22Rv1 (cell line): ENCODE data around the gene LETM1.

ENCODE experiments used
- CTCF ChIP-seq: fragments of 450-650 bp; IDR thresholded peaks from 2 replicates; pipeline ENCODE4 v1.5.1; 2017; ENCODE audit warnings: mild to moderate bottlenecking
- ZFX ChIP-seq: fragments of 450-650 bp; IDR thresholded peaks from 2 replicates; pipeline ENCODE4 v1.6.1; 2017; ENCODE audit warnings: antibody characterized with exemption, borderline replicate concordance

GRCh38 chr4:1789552-1789951 lies 66.4 kb downstream of the LETM1 start:
- no peak for TF ChIP-seq CTCF
- TF ChIP-seq ZFX = no peak
